HCT116 (cell line): ENCODE measurements around the gene RABGGTA. TPM values are rescaled to one million over a fixed set of nuclear protein-coding genes. Genes with fewer than 3 reads are reported as not detected.
A peak's percentile ranks its signal among the peaks of the same experiment; 100 is the strongest.

Experiments used
- ATAC-seq: fragments of 200-7000 bp; cut with Tn5 transposase; 2 replicates; pipeline ENCODE4 v1.9.1; 2020; ENCODE audit warnings: mild to moderate bottlenecking, moderate library complexity
- BruUV-seq: library from RNA; stranded (reverse); fragments of 400-500 nt; replicated peaks from 2 replicates; lab custom pipeline; 2021; lab: Mats Ljungman, UMichigan
- CTCF ChIA-PET: fragments of 300-600 bp; sonication (Branson Sonifier 250); formaldehyde crosslinking; loops from one replicate; lab custom pipeline; 2021; ENCODE audit warnings: antibody characterized with exemption; lab: Charles Lee
- POLR2A ChIA-PET: fragments of 300-600, 350-600 bp; sonication (Branson Sonifier 250); formaldehyde crosslinking; loops from one replicate; lab custom pipeline; 2021; ENCODE audit warnings: antibody characterized with exemption; lab: Charles Lee
- RAD21 ChIA-PET, 2 experiments: fragments of 300-600 bp; sonication (Branson Sonifier 250); formaldehyde crosslinking; loops; one replicate each; lab custom pipeline; 2023; ENCODE audit warnings: low total read pairs in 2 of 2; ENCODE audit not compliant: uncharacterized antibody in 2 of 2, unreplicated experiment in 2 of 2, low non-redundant PET in 1 of 2; lab: Charles Lee
- DNase-seq: peaks from one replicate; pipeline ENCODE4 v3.0.0-alpha.2; 2010; ENCODE audit warnings: low read depth, low spot score
- H2AFZ ChIP-seq: fragments of 200-600 bp; shearing (Covaris generic), sonication (generic); 2 replicates; pipeline ENCODE4 v1.6.1; 2017; ENCODE audit warnings: low read depth, mixed run types, mixed read lengths, antibody characterized with exemption, low read length; ENCODE audit not compliant: poor library complexity, severe bottlenecking
- H3K27ac ChIP-seq: 2 replicates; pipeline ENCODE4 v1.5.1; 2012; ENCODE audit warnings: low read depth, low read length
- H3K27me3 ChIP-seq: fragments of 200-600 bp; sonication (generic); 2 replicates; pipeline ENCODE4 v1.6.1; 2016; ENCODE audit warnings: mixed run types, low read length, mixed read lengths; ENCODE audit not compliant: insufficient read depth
- H3K36me3 ChIP-seq, 2 experiments: fragments of 200-500 bp in 1 of 2; fragments of 200-600 bp in 1 of 2; sonication (Bioruptor generic) in 1 of 2; sonication (generic) in 1 of 2; 2 replicates each; pipeline versions ENCODE4 v1.5.1 to v1.6.1; 2014 to 2016; ENCODE audit warnings: low read length in 2 of 2, inconsistent platforms in 1 of 2, mixed read lengths in 1 of 2, mixed run types in 1 of 2; ENCODE audit not compliant: insufficient read depth in 2 of 2, control insufficient read depth in 1 of 2
- H3K4me1 ChIP-seq, 2 experiments: fragments of 200-600 bp in 1 of 2; sonication (generic) in 1 of 2; 2 replicates each; pipeline versions ENCODE4 v1.5.1 to v1.6.1; 2012 to 2017; ENCODE audit warnings: low read length in 2 of 2, inconsistent platforms in 1 of 2, mild to moderate bottlenecking in 1 of 2, mixed read lengths in 1 of 2, mixed run types in 1 of 2, moderate library complexity in 1 of 2; ENCODE audit not compliant: insufficient read depth in 2 of 2, control insufficient read depth in 1 of 2
- H3K4me2 ChIP-seq: fragments of 200-600 bp; sonication (generic); 2 replicates; pipeline ENCODE4 v1.6.1; 2017; ENCODE audit warnings: mixed run types, low read length, mixed read lengths
- H3K4me3 ChIP-seq, 2 experiments: fragments of 200-600 bp in 1 of 2; sonication (generic) in 1 of 2; replicated peaks in 1 of 2; 2 replicates each; pipeline ENCODE4 v1.5.1; 2011 to 2016; ENCODE audit warnings: low read length in 2 of 2, control low read depth in 1 of 2, low read depth in 1 of 2, mild to moderate bottlenecking in 1 of 2, mixed read lengths in 1 of 2, mixed run types in 1 of 2
- H3K79me2 ChIP-seq: fragments of 200-600 bp; sonication (generic); 2 replicates; pipeline ENCODE4 v1.6.1; 2017; ENCODE audit warnings: mild to moderate bottlenecking, mixed run types, low read length, moderate library complexity, mixed read lengths; ENCODE audit not compliant: insufficient read depth
- H3K9ac ChIP-seq: fragments of 200-600 bp; sonication (generic); 2 replicates; pipeline ENCODE4 v1.6.1; 2016; ENCODE audit warnings: low read length, mixed read lengths
- H3K9me2 ChIP-seq: fragments of 200-600 bp; sonication (generic), shearing (Covaris generic); 2 replicates; pipeline ENCODE4 v1.6.1; 2017; ENCODE audit warnings: mixed run types, mild to moderate bottlenecking, moderate library complexity; ENCODE audit not compliant: insufficient read depth
- H3K9me3 ChIP-seq, 2 experiments: fragments of 200-500 bp in 1 of 2; fragments of 200-600 bp in 1 of 2; sonication (Bioruptor generic) in 1 of 2; sonication (generic) in 1 of 2; 2 replicates each; pipeline ENCODE4 v1.6.1; 2014 to 2017; ENCODE audit warnings: low read length in 2 of 2, mixed read lengths in 2 of 2, inconsistent platforms in 1 of 2, low read depth in 1 of 2, mild to moderate bottlenecking in 1 of 2, mixed run types in 1 of 2, moderate library complexity in 1 of 2; ENCODE audit not compliant: control insufficient read depth in 1 of 2, insufficient read depth in 1 of 2
- H4K20me1 ChIP-seq: fragments of 200-600 bp; sonication (generic), shearing (Covaris generic); 2 replicates; pipeline ENCODE4 v1.6.1; 2017; ENCODE audit warnings: mixed run types, mild to moderate bottlenecking, moderate library complexity; ENCODE audit not compliant: insufficient read depth
- ATF3 ChIP-seq: IDR thresholded peaks from 2 replicates; pipeline ENCODE4 v1.6.1; 2012
- CBX3 ChIP-seq: IDR thresholded peaks from 2 replicates; pipeline ENCODE4 v1.6.1; 2012; ENCODE audit warnings: low read depth
- CEBPB ChIP-seq: IDR thresholded peaks from 2 replicates; pipeline ENCODE4 v1.6.1; 2012; ENCODE audit warnings: low read depth
- EGR1 ChIP-seq: IDR thresholded peaks from 2 replicates; pipeline ENCODE4 v1.6.1; 2012; ENCODE audit warnings: low read depth
- ELF1 ChIP-seq: IDR thresholded peaks from 2 replicates; pipeline ENCODE4 v1.6.1; 2012; ENCODE audit warnings: low read depth, borderline replicate concordance
- EZH2 ChIP-seq: fragments of 200-600 bp; sonication (generic); IDR thresholded peaks from 2 replicates; pipeline ENCODE4 v1.6.1; 2017; ENCODE audit warnings: antibody characterized with exemption, mixed run types
- EZH2phosphoT487 ChIP-seq: fragments of 200-600 bp; IDR thresholded peaks from 2 replicates; pipeline ENCODE4 v1.6.1; 2018; ENCODE audit warnings: antibody characterized with exemption, borderline replicate concordance
- JUND ChIP-seq: IDR thresholded peaks from 2 replicates; pipeline ENCODE4 v1.6.1; 2012
- MAX ChIP-seq: IDR thresholded peaks from 2 replicates; pipeline ENCODE4 v1.6.1; 2012
- POLR2A ChIP-seq: IDR thresholded peaks from 2 replicates; pipeline ENCODE4 v1.7.0; 2011; ENCODE audit warnings: borderline replicate concordance; ENCODE audit not compliant: insufficient read depth, insufficient read length; ENCODE audit errors: extremely low read depth
- SIN3A ChIP-seq: IDR thresholded peaks from 2 replicates; pipeline ENCODE4 v1.6.1; 2012; ENCODE audit warnings: low read depth
- SP1 ChIP-seq: IDR thresholded peaks from 2 replicates; pipeline ENCODE4 v1.6.1; 2012; ENCODE audit warnings: low read depth
- TCF7L2 ChIP-seq: IDR thresholded peaks from 2 replicates; pipeline ENCODE4 v1.7.0; 2011; ENCODE audit warnings: borderline replicate concordance, inconsistent platforms; ENCODE audit not compliant: insufficient read depth, insufficient read length; ENCODE audit errors: extremely low read depth
- YY1 ChIP-seq: IDR thresholded peaks from 2 replicates; pipeline ENCODE4 v1.6.1; 2011; ENCODE audit warnings: low read length, low read depth, moderate library complexity, mild to moderate bottlenecking; ENCODE audit not compliant: insufficient replicate concordance; ENCODE audit errors: extremely low read depth
- ZBTB33 ChIP-seq: IDR thresholded peaks from 2 replicates; pipeline ENCODE4 v1.6.1; 2011; ENCODE audit warnings: mild to moderate bottlenecking, low read length, moderate library complexity; ENCODE audit not compliant: insufficient replicate concordance; ENCODE audit errors: extremely low read depth
- ZFX ChIP-seq: fragments of 450-650 bp; IDR thresholded peaks from 2 replicates; pipeline ENCODE4 v1.6.1; 2017
- ZNF274 ChIP-seq: fragments of 200-500 bp; sonication (Bioruptor generic); IDR thresholded peaks from 2 replicates; pipeline ENCODE4 v1.6.1; 2014; ENCODE audit warnings: mild to moderate bottlenecking, low read depth, low read length, inconsistent platforms
- intact Hi-C: fragments of 100-400 bp; cut with micrococcal nuclease; formaldehyde crosslinking; loops from 2 replicates; pipeline ENCODE4 v1.10.0; 2022
- total RNA-seq: library from RNA; stranded (reverse); gene quantifications from one replicate; pipeline ENCODE4 v1.2.1, GENCODE V29; 2021; ENCODE audit not compliant: unreplicated experiment

RABGGTA gene
- total RNA-seq, 1 experiment from 2014 or later = 40.8 TPM

- TF ChIP-seq EGR1 = no peak
- TF ChIP-seq ELF1 = no peak
- BruUV-seq = TSS peak; percentile 3
- H3K27me3 ChIP-seq = no peaks in the 10 kb centered on the region
- ChIA-PET RAD21 (interaction anchor here in 1 of 2 experiments (1.1 kb wide), 1 partner anchor 21 kb away, joined by 3 read pairs; no protein-coding TSS in a partner anchor), CTCF (interaction anchor here (1.6 kb wide), 1 partner anchor 119 kb away, joined by 3 read pairs; no protein-coding TSS in a partner anchor), POLR2A (no interaction called here)
- no peak overlapping the region for H2AFZ ChIP-seq
- no peaks in the 10 kb centered on the region for H3K79me2 ChIP-seq
- no peak overlapping the region for H3K4me2 ChIP-seq
- no peak overlapping the region for H3K9ac ChIP-seq
- no peak for ATAC-seq
- no peaks in the 10 kb centered on the region for H3K9me2 ChIP-seq
- H3K36me3 ChIP-seq = peaks cover 4 to 5% of the 10 kb centered on the region in 2 experiments; a peak in 2 of 4 replicates
- DNase-seq = no peak
- no peak overlapping the region for H3K4me3 ChIP-seq
- peaks cover 13 to 28% of the 10 kb centered on the region in 2 experiments for H3K4me1 ChIP-seq
- no peak overlapping the region for H3K27ac ChIP-seq
- no peaks in the 10 kb centered on the region for H4K20me1 ChIP-seq
- no peaks in the 10 kb centered on the region for H3K9me3 ChIP-seq
- intact Hi-C loops = no loop called here
Observed at GRCh38 chr14:24312736-24313507, 41.5 kb upstream of the RABGGTA start.

GRCh38 chr14:24311837-24312615 is 40.6 kb upstream of the RABGGTA start:
- Histone ChIP-seq H3K9me3 (no peaks in the 10 kb centered on the region), H3K9me2 (no peaks in the 10 kb centered on the region), H3K79me2 (no peaks in the 10 kb centered on the region), H3K4me1 (peaks cover 10 to 28% of the 10 kb centered on the region in 2 experiments), H3K4me2 (no peak overlapping the region), H3K36me3 (peaks cover 4 to 5% of the 10 kb centered on the region in 2 experiments; a peak in 2 of 4 replicates), H4K20me1 (no peaks in the 10 kb centered on the region), H2AFZ (no peak overlapping the region), H3K27me3 (no peaks in the 10 kb centered on the region), H3K9ac (no peak overlapping the region), H3K4me3 (no peak overlapping the region), H3K27ac (no peak overlapping the region)
- RAD21 ChIA-PET = no interaction called here
- no peak for DNase-seq
- CTCF ChIA-PET = interaction anchor here (1.6 kb wide), 1 partner anchor 119 kb away, joined by 3 read pairs; no protein-coding TSS in a partner anchor
- intact Hi-C loops = no loop called here
- POLR2A ChIA-PET = no interaction called here
- no TSS peak for BruUV-seq
- no peak for ATAC-seq
- TF ChIP-seq ZFX = no peak
- no peak for TF ChIP-seq SP1
- no peak for TF ChIP-seq MAX
- no peak for TF ChIP-seq CBX3
- TF ChIP-seq POLR2A = no peak
- TF ChIP-seq SIN3A = no peak
- no peak for TF ChIP-seq TCF7L2
- no peak for TF ChIP-seq YY1
- TF ChIP-seq ELF1 = no peak
- no peak for TF ChIP-seq EZH2phosphoT487
- no peak for TF ChIP-seq ZNF274
- no peak for TF ChIP-seq JUND
- no peak for TF ChIP-seq EGR1
- no peak for TF ChIP-seq ZBTB33
- TF ChIP-seq ATF3 = no peak
- TF ChIP-seq EZH2 = no peak
- no peak for TF ChIP-seq CEBPB
